Measurements from ENCODE around the gene ABCC6. TPM values are rescaled to one million over a fixed set of nuclear protein-coding genes. Genes with fewer than 3 reads are reported as not detected.

The ABCC6 gene
- total RNA-seq, 1 experiment from 2014 or later, result 44.6 TPM

- no peak for DNase-seq
- H3K36me3 ChIP-seq (ENCODE audit: control insufficient read depth, insufficient read depth, low read length), result peaks cover 1% of the 10 kb centered on the region
- no peak overlapping the region for H3K4me3 ChIP-seq (ENCODE audit: low read depth, low read length)
- no peak for TF ChIP-seq CTCF (IDR thresholded peaks at IDR 0.05; ENCODE audit: insufficient read depth in 1 of 2, low read depth in 1 of 2, low read length in 1 of 2, severe bottlenecking in 1 of 2, unreplicated experiment in 1 of 2)
- Mint-ChIP-seq H3K4me3 (ENCODE audit: unreplicated experiment) (no peak overlapping the region), H3K27ac (ENCODE audit: unreplicated experiment) (no peak overlapping the region), H3K9me3 (ENCODE audit: unreplicated experiment) (no peaks in the 10 kb centered on the region), H3K27me3 (ENCODE audit: insufficient read depth, unreplicated experiment) (no peaks in the 10 kb centered on the region), H3K36me3 (ENCODE audit: insufficient read depth, unreplicated experiment) (peaks cover 24% of the 10 kb centered on the region), H3K4me1 (ENCODE audit: low read depth, unreplicated experiment) (no peaks in the 10 kb centered on the region)
- no peaks in the 10 kb centered on the region for H3K27me3 ChIP-seq (replicated peaks; ENCODE audit: control insufficient read depth, insufficient read depth, low read length)
- CTCF ChIA-PET, result no interaction called here
- no TSS peak for BruUV-seq (replicated peaks)
- no peaks in the 10 kb centered on the region for H3K9me3 ChIP-seq
- POLR2A ChIA-PET, result no interaction called here
- intact Hi-C loops (cut with micrococcal nuclease; ENCODE audit: unreplicated experiment), result no loop called here
- no peaks in the 10 kb centered on the region for H3K4me1 ChIP-seq
Measured at GRCh38 chr16:16189842-16190241, 33.5 kb downstream of the ABCC6 start.

- H3K27ac Mint-ChIP-seq (ENCODE audit: unreplicated experiment), result no peak overlapping the region
- Histone ChIP-seq H3K4me1 (no peaks in the 10 kb centered on the region), H3K27me3 (replicated peaks; ENCODE audit: control insufficient read depth, insufficient read depth, low read length) (no peaks in the 10 kb centered on the region), H3K4me3 (ENCODE audit: low read depth, low read length) (no peak overlapping the region), H3K9me3 (no peaks in the 10 kb centered on the region), H3K36me3 (ENCODE audit: control insufficient read depth, insufficient read depth, low read length) (peaks cover 1% of the 10 kb centered on the region)
- no peaks in the 10 kb centered on the region for H3K27me3 Mint-ChIP-seq (ENCODE audit: insufficient read depth, unreplicated experiment)
- H3K36me3 Mint-ChIP-seq (ENCODE audit: insufficient read depth, unreplicated experiment), result peaks cover 24% of the 10 kb centered on the region
- POLR2A ChIA-PET, result no interaction called here
- no peak overlapping the region for H3K4me3 Mint-ChIP-seq (ENCODE audit: unreplicated experiment)
- no peak for DNase-seq
- TF ChIP-seq CTCF (IDR thresholded peaks at IDR 0.05; ENCODE audit: insufficient read depth in 1 of 2, low read depth in 1 of 2, low read length in 1 of 2, severe bottlenecking in 1 of 2, unreplicated experiment in 1 of 2), result no peak
- intact Hi-C loops (cut with micrococcal nuclease; ENCODE audit: unreplicated experiment), result no loop called here
- CTCF ChIA-PET, result no interaction called here
- H3K4me1 Mint-ChIP-seq (ENCODE audit: low read depth, unreplicated experiment), result no peaks in the 10 kb centered on the region
- BruUV-seq (replicated peaks), result no TSS peak
- H3K9me3 Mint-ChIP-seq (ENCODE audit: unreplicated experiment), result no peaks in the 10 kb centered on the region
Measured at GRCh38 chr16:16188827-16189226, 34.5 kb downstream of the ABCC6 start.

- no peak for TF ChIP-seq CTCF (IDR thresholded peaks at IDR 0.05; ENCODE audit: insufficient read depth in 1 of 2, low read depth in 1 of 2, low read length in 1 of 2, severe bottlenecking in 1 of 2, unreplicated experiment in 1 of 2)
- no peaks in the 10 kb centered on the region for H3K4me1 Mint-ChIP-seq (ENCODE audit: low read depth, unreplicated experiment)
- ChIA-PET POLR2A (no interaction called here), CTCF (interaction anchor here (0.6 to 0.7 kb wide), 2 partner anchors 17 to 575 kb away, joined by 3 read pairs; no protein-coding TSS in a partner anchor)
- H3K9me3 Mint-ChIP-seq (ENCODE audit: unreplicated experiment), result no peaks in the 10 kb centered on the region
- no peaks in the 10 kb centered on the region for H3K27me3 Mint-ChIP-seq (ENCODE audit: insufficient read depth, unreplicated experiment)
- no TSS peak for BruUV-seq (replicated peaks)
- Histone ChIP-seq H3K4me1 (no peaks in the 10 kb centered on the region), H3K27me3 (replicated peaks; ENCODE audit: control insufficient read depth, insufficient read depth, low read length) (no peaks in the 10 kb centered on the region), H3K36me3 (ENCODE audit: control insufficient read depth, insufficient read depth, low read length) (peaks cover 1% of the 10 kb centered on the region), H3K4me3 (ENCODE audit: low read depth, low read length) (no peak overlapping the region), H3K9me3 (no peaks in the 10 kb centered on the region)
- intact Hi-C loops (cut with micrococcal nuclease; ENCODE audit: unreplicated experiment), result no loop called here
- H3K36me3 Mint-ChIP-seq (ENCODE audit: insufficient read depth, unreplicated experiment), result peaks cover 25% of the 10 kb centered on the region
- no peak overlapping the region for H3K27ac Mint-ChIP-seq (ENCODE audit: unreplicated experiment)
- no peak overlapping the region for H3K4me3 Mint-ChIP-seq (ENCODE audit: unreplicated experiment)
- no peak for DNase-seq
Measured at GRCh38 chr16:16186820-16187219, 36.5 kb downstream of the ABCC6 start.

Measured in Caco-2 (cell line).